Colon (tissue), 2 donors: ENCODE results near the gene CYP11A1.
"Not testable (repeated sequence)": the region's sequence is repeated elsewhere in the genome, so short reads cannot be mapped to it uniquely, and the experiment has no call there.

ENCODE experiments used
- FAIRE-seq: peaks from 2 replicates; lab custom pipeline; 2012; peaks lifted over from hg19 to GRCh38; lab: Jason Lieb, UNC
- donor health status: control.
- donor health status: control.

Gene CYP11A1

DNA sequence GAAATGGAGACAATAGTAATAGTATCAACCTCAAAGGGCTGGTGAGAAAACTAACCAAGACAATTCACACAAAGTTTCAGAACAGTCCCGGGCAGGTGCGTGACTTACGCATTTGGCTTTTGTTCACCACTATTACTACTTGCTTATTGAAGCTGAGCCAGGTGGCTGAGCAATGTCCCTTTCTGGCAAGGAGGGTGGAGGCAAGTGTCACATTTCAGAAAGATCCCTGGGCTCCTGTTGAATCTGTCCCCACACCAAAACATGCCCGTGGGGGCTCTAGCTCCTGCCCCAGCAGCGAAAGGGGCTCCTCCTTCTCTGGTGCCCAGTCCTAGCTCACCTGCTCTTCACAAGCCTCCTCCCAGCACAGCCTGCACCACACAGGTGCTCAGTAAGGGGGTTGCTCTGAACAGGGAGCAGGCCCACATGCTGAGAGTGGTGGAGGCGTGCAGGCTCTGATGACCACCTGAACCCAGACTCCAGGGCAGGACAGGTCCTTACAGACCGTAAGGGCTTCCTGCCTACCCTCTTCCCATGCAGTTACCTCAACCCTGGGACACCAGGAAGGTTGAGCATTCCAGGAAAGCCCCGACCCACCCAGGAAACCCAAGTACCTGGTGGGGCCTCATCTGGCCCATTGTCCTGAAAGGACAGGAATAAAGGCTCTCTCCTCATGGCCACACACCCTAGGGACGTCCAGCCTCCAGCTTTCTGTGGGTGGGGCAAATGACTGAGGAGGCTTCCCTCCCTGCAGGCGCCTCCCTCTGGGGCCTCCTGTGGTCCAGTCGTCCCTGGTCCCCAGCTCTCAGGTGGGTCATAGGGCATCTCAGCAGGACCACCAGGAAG lies 33.7 kb upstream of the CYP11A1 start:
- no peak for FAIRE-seq

- FAIRE-seq = no peak
Measured at GRCh38 chr15:74400313-74400860, 32.9 kb upstream of the CYP11A1 start.

DNA sequence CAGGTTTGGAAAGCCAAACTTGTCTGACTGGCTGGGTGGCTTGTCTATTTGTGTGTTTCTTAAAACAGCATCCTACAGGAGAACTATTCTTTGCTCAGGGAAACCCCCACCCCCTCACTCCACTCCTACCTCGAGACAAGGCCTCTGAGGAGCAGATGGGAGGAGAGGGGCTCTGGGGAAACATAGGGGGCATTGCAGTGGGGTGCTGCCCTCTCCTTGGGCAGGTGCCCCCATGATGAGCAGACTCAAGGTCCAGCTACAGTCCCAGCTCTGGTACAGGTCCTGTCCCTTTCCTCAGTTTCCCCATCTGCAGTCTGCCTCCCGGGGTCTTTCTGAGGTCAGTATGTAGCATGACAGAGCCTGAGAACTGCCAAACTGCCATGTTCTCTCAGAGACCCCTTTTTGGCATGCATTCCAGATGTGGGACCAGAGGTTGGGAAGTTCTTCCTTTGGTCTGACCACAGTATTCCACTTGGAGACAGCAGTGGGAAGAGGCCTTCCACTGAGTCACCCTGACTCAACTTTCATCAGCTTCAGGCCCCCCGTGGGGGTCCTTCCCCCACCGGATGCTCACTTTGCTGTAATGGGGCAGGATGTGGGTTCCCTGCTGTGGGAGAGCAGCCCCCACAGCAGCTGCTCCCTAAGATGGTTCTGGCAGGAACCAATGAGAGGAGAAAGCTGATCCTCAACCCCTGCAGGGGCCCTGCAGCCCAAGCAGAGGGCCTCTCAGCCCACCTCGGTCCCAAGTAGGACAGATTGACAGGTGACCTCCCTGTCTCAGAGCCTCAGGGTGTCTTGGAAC lies 32.3 kb upstream of the CYP11A1 start:
- no peak for FAIRE-seq

DNA sequence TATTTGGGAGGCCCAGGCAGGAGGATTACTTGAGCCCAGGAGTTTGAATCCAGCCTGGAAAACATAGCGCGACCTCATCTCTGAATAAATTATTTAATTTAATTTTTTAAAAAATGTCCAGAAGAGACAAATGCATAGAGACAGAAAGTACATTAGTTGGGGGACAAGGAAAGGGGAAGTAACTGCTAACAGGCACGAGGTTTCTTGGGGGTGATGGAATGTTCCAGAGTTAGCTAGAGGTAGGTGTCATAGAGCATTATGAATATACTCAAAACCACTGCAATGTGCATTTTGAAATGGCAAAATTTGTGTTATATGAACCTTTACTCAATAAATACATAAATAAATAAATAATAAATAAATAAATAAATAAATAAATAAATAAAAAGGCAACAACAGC lies 31.7 kb upstream of the CYP11A1 start:
- FAIRE-seq = no peak

DNA sequence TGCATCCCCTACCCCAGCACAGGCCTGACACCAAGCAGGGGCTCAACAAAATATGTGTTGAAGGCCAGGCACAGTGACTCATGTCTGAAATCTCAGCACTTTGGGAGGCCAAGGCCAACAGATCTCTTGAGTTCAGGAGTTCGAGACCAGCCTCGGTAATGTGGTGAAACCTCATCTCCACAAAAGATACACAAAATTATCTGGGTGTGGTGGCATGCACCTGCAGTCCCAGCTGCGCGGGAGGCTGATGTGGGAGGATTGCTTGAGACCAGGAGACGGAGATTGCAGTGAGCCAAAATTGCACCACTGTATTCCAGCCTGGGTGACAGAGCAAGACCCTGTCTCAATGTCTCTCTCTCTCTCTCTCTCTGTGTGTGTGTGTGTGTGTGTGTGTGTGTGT lies 30.7 kb upstream of the CYP11A1 start:
- FAIRE-seq = no peak

GRCh38 chr15:74397239-74398068 lies 30.0 kb upstream of the CYP11A1 start:
- FAIRE-seq = no peak

GRCh38 chr15:74396445-74397238 lies 29.2 kb upstream of the CYP11A1 start:
- FAIRE-seq = no peak

DNA sequence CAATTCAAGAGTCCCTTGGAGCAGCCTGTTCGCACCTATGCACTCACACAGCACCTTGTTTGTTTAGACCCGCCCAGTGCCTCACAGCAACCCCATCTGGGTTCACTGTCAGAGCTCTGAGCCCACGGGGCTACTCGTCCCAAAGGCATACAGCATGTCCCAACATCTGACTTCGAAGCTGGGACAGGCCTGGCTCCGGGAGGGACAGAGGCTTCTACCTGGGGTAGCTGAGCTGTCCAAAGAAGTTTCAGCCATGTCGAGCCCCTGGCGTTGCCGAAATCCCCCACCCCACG lies 28.6 kb upstream of the CYP11A1 start:
- no peak for FAIRE-seq

DNA sequence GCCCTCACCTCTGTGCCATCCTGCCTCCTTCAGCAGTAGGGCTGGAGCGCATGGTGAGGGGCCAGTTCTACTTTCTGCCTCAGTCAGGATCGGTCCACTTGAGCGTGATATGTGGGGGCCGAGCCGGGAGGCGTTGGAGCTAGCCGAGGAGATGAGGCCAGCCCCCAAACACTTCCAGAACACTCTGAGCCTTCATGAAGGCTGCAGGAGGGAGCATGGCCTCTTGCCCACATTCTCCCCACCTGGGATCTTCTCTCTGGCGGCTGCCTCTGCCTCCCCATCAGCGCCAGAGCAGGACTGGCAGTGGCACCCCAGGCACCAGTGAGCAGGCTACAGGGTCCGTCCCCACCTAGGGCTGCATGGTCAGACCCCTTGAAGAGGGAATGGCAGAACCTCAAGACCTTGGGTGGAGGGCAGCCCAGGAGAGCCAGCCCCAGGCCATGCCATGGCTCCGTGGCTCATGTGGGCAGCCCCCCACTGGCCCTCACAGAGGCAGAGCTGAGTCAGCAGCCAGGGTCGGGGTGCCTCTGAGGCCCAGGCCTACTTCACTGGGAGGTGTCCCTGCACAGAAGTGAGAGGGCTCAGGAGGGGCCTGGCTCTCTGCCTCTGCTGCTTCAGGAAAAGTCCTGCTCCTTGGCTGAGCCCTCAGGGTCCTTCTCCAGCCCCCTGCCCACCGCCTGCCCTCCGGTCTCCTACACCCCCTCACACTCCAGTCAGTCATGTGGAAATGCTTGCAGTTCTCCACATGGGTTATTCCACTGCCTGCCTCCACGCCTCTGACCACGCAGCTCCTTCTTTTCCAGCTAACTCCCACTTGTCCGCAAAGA lies 28.1 kb upstream of the CYP11A1 start:
- FAIRE-seq = no peak

DNA sequence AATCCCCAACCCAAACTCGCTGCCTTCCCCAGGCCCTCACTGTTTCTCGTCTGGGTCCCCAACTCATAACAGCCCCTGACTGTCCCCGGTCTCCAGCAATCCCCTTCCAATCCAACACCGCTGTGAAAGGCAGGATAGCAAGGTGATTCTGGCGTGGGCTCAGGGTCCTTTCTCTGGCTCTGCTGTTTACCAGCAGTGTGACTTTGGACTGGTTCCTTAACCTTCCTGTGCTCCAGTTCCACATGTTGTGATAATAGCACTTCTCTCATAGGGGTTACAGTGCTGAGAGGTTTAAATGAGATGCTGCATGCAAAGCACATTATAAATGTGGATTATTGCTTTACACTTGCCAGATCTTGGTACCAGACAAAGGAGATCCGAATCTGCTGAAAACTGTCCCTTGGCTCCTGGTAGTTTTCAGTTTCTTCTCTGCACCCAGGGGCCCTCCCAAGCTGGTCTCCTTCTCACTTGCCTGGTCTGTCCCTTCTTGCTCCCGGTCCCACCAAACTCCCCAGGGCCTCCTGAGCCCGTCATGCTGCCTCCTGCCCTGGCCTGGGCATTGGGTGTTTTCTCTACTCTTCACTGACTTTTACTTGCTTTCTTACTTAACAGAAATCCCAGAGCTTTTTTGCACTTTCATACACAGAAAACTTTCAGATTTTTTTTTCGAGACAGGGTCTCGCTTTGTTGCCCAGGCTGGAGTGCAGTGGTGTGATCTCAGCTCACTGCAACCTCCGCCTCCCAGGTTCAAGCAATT lies 26.8 kb upstream of the CYP11A1 start:
- no peak for FAIRE-seq

DNA sequence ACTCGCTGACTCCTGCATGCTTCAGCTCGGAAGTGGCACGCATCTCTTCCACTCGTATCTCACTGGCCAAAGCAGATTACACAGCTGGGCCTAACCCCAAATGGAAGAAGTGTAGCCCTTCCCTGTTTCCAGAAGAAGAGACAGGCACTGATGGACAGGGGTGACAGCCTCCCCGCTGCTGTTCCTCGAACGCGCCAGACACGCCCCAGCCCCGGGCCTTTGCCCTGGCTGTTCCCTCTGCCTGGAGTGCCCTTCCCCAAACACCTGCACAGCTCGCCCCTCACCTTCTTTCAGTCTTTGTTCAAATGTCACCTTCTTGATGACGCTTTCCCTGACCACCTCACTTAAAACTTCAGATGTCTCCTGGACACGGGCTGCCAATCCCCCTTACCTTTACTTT lies 26.0 kb upstream of the CYP11A1 start:
- FAIRE-seq = no peak

GRCh38 chr15:74392902-74393301 lies 25.5 kb upstream of the CYP11A1 start:
- FAIRE-seq = no peak

- FAIRE-seq = no peak
Measured at GRCh38 chr15:74392451-74392830, 25.0 kb upstream of the CYP11A1 start.

DNA sequence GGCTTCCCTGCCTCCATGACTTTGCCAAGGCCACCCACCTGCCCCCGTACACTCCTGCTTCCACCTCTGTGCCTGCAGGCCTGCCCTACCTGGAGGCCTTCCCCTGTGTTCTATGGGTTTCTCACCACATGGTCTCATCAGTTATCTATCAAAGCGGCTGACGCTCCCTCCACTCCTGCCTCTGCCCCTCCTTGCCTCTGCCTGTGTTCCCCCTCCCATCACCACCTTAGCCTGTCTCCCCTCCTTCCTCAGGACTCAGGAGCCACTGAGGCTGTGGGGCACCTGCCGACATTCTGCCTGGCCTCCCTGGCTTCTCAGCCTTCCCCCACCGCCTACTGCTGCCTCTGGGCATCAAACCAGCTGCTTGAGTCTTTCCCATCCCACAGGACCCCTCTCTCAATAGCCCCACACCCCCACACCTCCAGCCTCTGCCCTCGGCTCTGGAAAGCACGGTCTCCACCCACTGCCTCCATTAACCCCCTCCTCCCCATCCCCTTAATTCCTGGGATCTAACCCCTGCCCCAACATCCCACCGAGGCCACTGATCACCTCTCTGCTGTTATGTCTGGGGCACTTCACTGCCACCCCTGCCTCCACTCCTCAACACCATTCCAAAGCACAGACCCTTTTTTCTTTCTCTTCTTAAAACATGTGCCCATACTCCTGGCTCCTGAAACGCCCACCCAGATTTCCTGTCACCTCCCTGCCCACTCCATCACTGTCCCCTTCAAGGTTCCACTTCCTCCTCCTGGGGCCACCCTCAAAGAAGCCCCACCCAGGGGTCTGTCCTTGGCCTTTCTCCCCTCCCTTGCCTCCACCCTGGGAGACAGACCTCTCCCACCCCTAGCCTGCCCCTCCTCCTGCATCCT lies 24.4 kb upstream of the CYP11A1 start:
- no peak for FAIRE-seq

- no peak for FAIRE-seq
Measured at GRCh38 chr15:74390647-74391288, 23.3 kb upstream of the CYP11A1 start.

GRCh38 chr15:74390049-74390646 lies 22.7 kb upstream of the CYP11A1 start:
- FAIRE-seq = not testable (repeated sequence)

DNA sequence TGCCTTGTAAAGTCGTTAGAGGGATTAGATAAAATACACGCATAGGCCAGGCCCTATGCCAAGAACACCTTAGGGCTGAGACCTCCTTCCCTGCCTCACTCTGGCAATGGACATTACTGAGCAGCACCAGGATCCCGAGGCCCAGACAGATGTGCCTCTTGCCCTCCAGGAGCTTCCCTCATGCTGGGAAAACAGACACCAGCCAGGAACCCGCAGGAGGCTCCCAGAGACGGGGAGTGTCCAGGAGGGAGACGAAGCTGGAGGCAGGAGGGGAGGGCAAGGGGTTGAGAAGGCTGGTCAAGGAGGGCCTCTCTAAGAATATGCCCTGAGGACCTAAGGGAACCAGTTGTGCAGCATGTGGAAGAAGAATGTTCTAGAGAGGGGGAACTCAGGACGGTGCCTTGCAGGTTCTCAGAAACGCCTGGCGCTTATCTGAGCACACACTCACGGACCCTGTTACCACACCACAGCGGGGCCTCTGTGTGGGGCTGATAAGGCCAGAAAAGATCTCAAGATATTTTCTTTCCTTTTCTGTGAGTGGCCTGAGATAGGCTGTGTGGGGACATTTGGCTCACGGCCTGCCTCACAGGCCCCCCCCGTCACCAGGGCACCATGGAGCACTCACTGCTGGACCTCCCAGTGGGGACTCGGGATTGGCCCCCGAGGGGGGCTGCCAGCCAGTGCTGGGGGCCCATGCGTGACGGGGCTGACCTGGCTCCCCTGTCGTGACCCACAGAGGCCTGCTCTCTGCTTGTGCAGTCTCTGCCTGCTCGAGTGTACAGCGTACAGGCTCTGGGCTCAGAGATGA lies 22.0 kb upstream of the CYP11A1 start:
- no peak for FAIRE-seq
